Stimulated activated CD8-positive, alpha-beta memory T cell treated with anti-CD3 and anti-CD28 coated beads, Interleukin-15, amount 100 ng/mL, for 4 hours (primary cell): ENCODE data around the gene MSH3.
"Not testable (repeated sequence)": the region's sequence is repeated elsewhere in the genome, so short reads cannot be mapped to it uniquely, and the experiment has no call there.

Experiments
- DNase-seq, 2 donors: peaks; one replicate each; pipeline ENCODE4 v3.0.0-alpha.2; 2020; ENCODE audit warnings: low read depth in 2 of 2

MSH3 gene

DNA sequence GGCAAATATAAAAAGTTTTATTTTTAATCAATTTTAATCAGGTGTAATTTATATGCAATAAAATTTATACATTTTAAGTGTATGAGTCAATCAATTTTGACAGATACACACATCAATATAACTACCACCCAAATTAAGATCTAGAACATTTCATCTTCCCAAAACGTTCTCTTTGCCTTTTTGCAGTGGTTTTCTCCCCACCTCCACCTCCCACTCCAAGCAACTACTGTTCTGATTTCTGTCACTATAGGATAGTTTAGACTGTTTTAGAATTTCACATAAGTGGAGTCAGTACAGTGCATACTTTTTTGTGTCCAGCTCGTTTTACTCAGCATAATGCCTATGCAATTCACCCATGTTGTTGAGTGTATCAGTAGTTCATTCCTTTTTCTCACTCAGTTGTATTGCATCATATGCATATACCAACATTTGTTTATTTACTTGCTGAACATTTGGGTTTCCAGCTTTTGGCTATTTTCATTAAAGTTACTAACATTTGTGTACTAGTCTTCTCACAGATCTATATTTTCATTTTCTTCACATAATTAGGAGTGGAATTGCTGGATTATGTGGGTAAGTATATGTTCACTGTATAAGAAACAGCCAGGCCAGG lies 52.5 kb downstream of the MSH3 start:
- DNase-seq: no peak

DNA sequence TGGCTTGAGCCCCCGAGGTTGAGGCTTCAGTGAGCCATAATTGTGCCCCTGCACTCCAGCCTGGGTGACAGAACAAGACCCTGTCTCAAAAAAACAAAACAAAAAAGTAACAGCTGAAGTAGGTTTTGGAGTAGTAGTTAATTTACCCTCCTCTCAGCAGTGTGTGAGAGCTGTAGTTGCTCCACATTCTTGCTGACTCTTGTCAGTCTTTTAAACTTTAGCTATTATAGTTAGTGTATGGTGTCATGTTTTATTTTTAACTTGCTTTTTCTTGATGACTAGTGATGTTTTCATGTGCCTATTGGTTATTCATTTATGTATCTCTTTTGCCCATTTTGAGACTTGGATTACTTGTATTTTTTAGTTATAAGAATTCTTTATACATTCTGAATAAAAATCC lies 53.2 kb downstream of the MSH3 start:
- DNase-seq: no peak

DNA sequence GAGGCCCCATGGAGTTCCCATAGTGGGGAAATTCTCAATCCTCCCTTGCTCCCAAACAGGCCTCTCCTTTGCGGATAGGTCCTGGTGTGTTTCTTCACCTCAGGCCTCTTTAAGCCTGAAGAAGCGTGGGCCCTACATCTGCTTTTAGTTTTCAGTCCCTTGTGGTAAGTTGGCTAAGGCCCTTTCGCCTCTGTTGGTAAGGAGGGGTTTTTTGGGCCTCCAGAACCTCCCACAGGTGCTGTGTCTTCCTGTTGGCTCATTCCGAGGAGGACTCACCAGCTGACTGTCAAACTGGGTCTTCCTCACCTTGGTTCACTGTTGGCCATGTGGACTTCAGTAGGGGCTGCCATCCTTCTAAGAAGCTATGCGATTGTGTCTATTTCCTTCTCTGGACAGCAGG lies 56.8 kb downstream of the MSH3 start:
- no peak for DNase-seq

DNA sequence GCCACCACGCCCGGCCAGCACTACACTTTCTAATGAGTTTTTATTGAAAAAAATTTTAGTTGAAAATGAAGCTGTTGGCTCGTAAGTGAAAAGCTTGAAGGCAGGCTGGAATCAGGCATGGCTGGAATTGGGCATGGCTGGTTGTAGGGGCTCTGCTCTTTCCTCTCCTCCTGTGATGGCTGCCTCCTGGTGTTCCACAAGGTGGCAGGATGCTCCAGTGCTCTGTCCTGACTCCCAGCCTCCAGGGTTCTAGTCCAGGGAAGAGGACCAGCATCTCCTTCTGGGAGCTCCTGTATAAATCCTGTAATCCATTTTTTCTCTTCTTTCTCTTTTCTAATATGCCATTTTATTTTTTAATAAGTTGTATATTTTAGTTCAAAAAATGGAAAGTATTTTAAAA lies 57.5 kb downstream of the MSH3 start:
- no peak for DNase-seq

DNA sequence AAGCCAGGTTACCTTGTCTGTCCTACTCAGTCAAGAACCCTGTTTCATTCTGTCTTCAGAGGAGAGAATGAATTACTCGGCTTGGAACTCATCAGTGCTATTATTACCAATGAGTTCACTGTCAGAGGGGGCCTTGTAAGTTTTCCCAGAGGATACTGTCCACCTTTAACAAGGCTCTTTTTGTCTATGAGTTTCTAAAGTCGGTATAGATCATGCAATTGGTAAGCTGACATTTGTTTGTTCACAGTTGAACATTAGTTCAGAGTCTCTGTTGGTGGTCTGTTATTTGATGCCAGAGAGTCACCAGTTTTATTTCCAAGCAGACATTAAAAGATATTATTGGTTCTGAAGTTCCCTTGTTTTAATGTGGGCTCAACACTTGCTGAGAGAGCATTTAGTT lies 58.5 kb downstream of the MSH3 start:
- DNase-seq: no peak

DNA sequence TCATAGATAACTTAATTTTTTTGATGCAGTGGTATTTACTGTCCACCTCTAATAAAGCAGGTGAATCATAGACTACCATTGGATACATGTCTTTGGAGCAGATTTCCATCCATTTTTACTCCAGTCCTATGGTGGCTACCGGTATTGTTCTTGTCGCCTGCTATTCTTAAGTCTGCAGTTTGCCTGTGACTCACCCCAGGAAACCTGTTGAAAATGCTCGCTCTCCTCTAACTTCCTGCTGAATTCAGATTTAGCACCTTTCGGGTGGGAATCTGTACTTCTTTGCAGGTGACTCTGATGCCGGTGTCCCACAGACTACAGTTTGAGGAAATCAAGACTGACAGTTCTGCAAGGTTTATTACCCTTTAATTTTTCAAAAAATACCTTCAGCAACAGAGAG lies 59.2 kb downstream of the MSH3 start:
- no peak for DNase-seq

DNA sequence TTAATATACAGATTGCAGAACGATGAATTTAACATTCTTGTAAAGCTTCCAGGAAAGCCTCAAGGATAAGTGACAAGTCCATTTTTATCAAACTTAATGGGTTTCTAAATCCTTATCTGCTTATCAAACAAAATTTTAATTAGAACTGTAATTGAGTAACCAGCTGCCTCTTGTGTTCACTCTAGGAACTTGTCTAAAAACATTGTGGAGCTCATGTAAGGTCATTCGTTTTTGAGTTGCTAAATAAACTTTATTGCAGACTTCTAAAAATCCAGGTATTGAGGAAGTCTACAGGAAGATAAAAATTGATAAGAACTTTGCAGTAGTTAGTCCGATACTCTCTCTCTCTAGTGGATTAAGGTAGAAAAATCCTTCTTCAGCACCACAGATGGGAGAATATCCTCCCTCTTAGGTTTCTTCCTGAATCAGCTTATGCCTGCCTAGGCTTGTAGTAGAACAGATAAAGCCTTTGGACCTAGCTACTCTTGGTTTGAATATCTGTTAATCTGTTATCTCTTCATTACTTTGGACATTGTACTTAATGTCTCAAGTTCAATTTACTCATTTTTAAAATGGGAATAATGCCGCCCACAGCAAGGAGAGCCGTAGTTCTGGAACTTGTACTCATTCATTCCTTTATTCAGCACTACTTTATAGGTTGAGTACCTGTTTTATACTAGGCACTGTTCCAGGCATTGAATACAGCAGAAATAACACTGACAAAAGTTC lies 60.3 kb downstream of the MSH3 start:
- DNase-seq: no peak

DNA sequence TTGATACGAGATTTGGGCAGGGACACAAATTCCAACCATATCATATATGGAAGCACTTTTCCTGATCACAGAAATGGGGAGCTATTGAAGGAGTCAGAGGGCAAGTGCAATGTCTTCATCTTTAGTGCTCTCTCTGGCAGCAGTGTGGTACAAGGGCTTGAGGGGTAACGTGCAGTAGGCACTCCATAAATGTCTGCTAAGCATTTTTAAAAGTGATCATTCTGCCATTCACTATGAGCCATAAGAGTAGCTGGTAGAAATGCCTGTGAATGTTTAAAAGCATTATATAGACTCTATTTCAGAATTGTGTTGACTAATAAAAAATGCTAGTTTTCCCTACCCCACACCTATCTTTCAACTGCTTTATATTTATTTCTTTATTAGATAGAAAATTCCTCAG lies 61.4 kb downstream of the MSH3 start:
- no peak for DNase-seq

DNA sequence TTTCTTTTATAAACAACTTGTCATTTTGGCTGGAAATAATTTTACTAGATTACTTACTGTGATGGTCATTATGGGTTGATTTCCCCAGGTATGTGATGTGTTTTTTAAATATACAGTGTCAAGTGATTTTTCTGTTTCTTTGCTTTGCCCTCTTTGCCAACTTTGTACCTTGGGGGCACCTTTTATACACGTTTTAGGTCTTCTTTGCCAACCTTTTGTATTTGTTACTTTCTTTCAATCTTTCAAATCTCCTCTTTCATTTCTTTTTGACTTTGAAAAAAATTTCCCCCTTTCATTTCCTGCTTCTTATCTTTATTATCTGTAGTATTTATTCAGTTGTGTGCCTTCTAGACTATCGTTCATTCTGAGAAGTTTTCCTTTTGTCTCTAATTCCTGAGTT lies 65.7 kb downstream of the MSH3 start:
- DNase-seq: no peak

DNA sequence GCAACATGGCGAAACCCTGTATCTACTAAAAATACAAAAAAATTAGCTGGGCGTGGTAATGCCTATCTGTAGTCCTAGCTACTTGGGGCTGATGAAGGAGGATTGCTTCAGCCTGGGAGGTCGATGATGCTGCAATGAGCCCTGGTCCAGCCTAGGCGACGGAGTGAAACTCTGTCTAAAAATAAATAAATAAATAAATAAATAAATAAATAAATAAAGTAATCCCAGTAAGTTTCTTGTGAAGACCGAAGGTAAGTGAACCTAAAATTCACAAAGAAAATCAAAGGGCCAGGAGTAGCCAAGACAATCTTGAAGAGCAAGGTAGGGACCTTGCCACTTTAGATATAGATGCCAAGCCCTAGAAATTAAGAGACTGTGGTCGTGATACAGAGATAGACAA lies 68.5 kb downstream of the MSH3 start:
- DNase-seq: no peak

DNA sequence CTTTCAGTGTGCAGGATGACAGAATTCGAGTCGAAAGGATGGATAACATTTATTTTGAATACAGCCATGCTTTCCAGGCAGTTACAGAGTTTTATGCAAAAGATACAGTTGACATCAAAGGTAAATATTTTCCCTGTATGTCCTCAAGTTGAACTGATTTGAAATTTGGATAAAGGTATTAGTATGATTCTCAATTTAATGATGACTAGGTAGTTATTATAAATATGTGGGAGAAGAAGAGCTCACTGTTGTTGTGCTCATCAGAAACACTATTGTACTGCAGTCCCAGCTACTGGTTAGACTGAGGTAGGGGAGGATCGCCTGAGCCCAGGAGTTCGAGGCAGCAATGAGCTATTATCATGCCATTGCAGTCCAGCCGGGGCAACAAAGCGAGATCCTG lies 71.0 kb downstream of the MSH3 start:
- DNase-seq: no peak

DNA sequence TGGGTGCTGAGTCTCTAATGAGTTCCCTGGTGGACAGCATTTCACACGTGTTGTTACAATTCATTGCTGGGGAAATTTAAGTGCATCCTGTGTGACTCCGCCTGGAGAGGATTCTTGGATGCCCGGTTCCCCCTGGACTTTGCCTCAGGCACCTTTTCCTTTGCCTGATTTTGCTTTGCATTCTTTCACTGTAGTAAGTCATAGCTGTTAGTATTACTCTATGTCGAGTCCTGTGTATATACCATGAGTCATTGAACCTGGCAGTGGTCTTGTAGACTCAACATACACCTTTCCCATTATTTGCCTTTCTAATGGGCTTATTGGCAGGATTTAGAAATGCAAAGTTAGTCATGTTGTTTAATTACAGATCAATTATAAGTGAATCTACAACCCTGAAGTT lies 82.3 kb downstream of the MSH3 start:
- no peak for DNase-seq

DNA sequence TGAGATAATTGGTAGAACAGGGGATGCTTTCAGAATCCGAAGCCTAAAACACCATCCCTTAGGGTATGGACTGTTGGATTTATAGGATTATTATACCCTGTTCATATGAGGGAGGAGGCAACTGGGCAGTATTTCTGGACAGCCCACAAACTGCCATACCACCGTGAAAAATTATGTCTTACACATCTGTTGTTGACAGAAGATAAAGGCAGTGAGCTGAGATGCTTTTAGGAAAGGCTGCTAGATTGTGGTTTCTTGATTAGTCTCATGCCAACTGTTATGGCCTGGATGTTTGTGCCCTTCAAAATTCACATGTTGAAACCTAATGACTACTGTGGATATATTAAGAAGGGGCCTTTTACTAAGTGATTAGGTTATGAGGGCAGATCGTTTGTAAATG lies 84.0 kb downstream of the MSH3 start:
- DNase-seq: no peak

DNA sequence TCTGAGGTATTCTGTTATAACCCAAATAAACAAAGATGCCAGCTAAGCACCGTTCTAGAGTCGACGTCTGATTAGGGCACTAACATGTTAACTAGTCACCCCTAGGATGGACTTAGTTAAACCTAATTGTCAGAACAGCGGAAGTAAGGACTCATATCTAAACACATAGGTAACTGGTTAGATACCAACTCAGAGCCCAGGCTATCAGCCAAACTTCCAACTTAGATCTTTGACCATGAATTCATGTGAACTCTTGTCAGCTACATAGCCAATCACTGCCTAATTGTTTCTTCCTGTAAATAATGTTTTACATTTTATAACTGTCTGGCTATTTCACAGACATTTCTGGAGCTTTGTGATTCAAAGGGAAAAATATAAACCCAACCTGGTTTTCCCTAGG lies 84.6 kb downstream of the MSH3 start:
- DNase-seq: no peak

DNA sequence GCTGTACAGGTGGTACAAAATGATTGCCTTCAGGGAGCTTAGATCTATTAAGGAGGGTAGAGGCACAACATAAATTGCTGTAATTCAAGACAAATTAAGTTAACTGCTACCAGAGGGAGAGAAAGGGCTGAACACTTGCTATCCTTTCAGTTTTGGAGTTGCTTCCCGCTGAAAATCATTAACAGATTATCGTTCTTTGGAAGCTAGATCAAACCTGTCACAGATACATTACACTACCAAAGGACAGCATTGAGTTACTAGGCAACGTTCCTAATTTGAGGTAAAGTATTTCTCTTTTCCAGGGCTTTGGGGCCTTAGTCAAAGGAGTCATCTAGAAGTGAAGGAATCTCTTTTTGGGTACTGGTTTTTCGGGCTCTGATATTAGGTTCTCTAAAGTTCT lies 85.0 kb downstream of the MSH3 start:
- DNase-seq: no peak

DNA sequence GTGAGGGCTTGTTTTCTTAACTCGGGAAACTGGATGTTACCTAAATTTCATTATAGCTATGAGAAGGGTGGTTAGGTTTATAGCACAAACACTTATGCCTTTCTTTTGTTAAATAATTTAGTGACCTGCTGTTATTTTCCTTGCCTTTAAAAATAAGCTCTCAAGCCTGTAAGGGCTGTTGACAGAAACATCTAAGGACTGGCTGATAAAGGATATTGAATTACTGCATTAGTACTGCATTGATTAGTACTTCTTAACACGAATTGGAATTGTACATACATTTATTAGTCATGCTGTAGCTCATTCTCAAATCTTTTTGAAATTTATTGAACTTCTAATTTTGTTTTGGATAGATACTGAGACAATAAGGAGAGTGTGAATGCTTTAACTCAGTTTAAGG lies 85.4 kb downstream of the MSH3 start:
- DNase-seq: no peak

DNA sequence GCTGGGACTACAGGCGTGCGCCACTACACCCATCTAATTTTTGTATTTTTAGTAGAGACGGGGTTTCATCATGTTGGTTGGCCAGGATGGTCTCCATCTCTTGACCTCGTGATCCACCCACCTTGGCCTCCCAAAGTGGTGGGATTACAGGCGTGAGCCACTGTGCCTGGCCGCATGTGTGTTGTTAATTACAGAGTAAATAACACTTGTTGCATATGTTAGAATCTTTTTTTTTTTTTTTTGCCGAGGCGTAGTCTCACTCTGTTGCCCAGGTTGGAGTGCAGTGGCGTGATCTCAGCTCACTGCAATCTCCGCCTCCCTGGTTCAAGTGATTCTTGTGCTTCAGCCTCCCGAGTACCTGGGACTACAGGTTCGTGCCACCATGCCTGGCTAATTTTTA lies 86.0 kb downstream of the MSH3 start:
- DNase-seq: not testable (repeated sequence)

DNA sequence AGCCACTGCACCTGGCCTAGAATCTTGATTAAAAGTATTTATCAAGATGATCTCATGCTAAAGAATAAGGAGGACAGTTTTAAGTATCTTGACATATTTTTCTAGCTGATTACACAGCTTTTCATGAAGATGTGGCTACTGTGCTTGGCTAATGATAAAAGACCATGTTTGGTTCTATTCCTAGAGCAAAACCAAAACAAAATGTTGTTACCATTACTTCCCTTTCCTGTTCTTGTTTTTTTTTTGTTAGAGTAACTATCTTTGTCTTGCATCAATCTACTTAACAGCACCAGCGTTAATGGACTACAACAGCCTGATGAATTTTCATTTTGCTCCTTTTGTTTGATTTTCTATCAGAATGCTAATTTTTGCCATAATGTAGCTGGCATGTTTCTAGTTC lies 86.5 kb downstream of the MSH3 start:
- DNase-seq: no peak

DNA sequence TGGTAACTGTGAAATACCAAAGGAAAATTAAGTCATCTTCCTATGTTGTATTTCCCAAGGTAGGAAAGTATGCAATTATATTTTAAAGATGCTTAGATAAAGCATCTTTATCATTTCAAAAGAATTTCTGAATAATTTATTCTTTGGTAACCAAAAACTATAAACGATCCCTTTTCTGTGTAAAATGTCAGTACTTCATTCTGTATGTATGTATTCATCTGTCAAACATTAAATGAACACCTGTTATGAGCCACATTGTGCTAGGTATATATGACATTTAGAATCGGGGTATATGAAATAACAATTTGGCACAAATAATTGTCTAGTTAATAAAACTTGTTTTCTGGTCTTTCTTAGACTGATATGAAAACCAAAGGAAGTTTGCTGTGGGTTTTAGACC lies 89.7 kb downstream of the MSH3 start:
- DNase-seq: no peak

DNA sequence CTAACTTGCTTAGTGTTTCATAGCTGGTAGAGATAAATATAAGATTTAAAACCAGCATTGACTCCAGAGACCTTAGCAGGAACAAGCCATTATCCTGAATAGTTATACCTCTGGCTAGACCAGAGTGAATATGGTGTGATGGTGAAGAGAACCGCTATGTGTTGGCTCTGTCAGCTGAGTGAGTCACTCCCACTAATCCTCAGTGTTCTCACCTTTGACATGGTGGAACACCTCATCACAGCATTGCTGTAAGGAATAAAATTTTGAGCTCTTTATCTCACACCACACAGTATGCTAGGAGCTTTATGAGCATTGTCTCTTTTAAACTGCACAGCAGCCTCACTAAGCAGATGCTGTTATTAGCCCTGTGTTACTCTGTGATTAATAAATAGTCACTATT lies 91.0 kb downstream of the MSH3 start:
- no peak for DNase-seq

DNA sequence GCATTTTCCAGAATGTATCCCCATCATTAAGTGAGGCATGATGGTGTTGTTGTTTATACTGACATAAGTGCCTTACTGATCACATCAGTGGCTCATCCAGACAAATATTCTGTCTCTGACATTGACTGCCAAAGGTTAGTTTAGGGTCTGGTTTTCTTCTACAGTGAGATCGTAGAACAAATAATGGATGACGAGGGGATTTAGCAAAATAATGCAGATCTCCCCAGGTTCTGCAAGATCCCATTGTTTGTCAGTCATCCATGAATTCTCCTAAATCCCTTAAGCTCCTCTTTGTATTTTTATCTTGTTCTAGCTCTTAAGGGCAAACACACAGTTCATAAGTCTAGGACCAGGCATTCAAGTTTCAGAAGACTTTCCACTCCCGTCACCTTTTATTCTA lies 93.5 kb downstream of the MSH3 start:
- no peak for DNase-seq

DNA sequence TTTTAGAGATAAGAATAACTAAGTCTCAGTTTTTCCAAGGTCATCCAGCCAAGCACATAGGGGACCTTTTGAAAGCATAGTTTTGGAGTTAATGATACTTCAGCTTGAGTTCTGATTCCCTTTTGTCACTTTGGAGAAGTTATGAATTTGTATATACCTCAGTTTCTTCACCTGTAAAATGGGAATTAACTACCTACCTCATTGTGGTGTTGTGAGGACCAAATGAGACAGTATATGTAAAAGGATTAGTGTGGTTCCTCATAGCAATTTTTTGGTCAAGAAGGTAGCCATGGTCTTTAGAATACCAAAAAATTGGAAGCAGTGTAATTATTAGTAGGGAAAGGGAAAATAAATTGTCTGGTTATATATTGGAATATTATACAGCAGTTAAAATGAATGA lies 98.0 kb downstream of the MSH3 start:
- DNase-seq: no peak

DNA sequence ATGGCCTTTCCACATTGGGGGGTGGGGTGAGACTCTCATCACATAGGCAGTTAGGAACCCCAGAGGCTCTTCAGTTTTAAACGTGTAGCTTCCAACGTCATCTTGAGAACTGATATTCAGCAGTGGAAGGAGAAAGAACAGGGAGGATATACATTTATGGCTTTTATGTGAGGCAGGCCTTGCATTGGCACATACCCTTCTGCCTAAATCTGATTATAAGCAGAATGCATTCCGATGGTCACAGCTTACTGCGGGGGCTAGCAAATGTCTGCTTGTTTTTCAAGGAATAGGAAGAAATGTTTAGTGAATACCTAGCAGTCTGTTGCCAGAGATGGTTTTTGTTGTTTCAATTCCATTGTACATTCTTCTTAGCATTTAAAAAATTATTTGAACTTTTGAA lies 99.3 kb downstream of the MSH3 start:
- no peak for DNase-seq

DNA sequence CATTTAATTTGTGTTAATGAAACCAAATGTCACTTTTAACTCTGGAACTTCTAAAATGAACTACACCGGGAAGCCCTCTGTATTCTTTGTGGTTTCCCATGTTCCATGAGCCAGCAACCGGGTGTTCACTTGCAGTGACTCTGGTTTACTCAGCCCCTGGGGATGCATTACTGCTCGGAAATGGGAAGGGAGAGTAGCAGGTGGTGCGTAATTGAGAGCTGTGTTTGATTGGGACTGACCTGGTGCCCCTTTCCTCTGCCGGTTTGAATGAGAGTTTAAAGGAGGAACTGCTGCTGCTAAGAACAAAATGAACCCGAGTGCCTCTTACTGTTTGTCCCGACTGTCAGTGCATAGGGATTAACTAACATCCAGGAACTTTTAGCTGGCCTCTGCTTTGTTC lies 100.4 kb downstream of the MSH3 start:
- DNase-seq: no peak
